DND-41 (cell line): Measurements from ENCODE around the gene BBS9.

Experiments
- EZH2 ChIP-seq: IDR thresholded peaks from 3 replicates; pipeline ENCODE4 v1.6.1; 2012; ENCODE audit warnings: borderline replicate concordance, low read depth, mild to moderate bottlenecking, moderate library complexity, low read length, inconsistent platforms; ENCODE audit not compliant: severe bottlenecking
- TF ChIP-seq, protein P1 (sequence below): IDR thresholded peaks from 2 replicates; pipeline ENCODE4 v1.5.1; 2012; ENCODE audit warnings: borderline replicate concordance, low read length, moderate library complexity, mild to moderate bottlenecking; ENCODE audit not compliant: poor library complexity, severe bottlenecking; ENCODE audit errors: extremely low read depth

DNA sequence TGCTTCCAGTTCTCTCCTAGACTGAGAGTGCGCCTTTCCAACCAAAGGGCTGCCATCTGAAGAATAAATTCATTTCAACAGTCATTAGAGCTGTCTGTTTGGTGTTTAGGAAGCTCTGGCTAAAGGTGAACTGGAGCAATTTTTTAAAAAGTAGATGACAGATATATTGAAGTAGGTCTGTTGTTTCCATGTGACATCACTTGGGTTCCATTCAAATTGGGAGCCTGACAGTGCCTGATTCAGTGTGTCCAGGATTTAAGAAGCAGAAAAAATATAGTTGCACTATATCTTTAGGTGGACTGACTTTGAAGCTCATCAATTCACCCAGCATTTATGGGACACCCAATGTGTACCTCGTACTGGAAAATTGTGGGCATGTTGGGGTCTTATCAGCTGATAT lies 367.7 kb downstream of the BBS9 start:
- TF ChIP-seq, protein P1, sequence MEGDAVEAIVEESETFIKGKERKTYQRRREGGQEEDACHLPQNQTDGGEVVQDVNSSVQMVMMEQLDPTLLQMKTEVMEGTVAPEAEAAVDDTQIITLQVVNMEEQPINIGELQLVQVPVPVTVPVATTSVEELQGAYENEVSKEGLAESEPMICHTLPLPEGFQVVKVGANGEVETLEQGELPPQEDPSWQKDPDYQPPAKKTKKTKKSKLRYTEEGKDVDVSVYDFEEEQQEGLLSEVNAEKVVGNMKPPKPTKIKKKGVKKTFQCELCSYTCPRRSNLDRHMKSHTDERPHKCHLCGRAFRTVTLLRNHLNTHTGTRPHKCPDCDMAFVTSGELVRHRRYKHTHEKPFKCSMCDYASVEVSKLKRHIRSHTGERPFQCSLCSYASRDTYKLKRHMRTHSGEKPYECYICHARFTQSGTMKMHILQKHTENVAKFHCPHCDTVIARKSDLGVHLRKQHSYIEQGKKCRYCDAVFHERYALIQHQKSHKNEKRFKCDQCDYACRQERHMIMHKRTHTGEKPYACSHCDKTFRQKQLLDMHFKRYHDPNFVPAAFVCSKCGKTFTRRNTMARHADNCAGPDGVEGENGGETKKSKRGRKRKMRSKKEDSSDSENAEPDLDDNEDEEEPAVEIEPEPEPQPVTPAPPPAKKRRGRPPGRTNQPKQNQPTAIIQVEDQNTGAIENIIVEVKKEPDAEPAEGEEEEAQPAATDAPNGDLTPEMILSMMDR: no peak
- TF ChIP-seq EZH2: no peak
